Tibial artery (tissue), 4 donors: ENCODE measurements around the gene KCNA1.

Source experiments
- DNase-seq, 2 donors: peaks; one replicate each; pipeline ENCODE4 v3.0.0-alpha.2; 2019
- H3K27ac ChIP-seq, 2 donors: fragments of 200-600 bp; sonication (generic) in 1 of 2; 1 replicate in 1 of 2; 2 replicates in 1 of 2; pipeline ENCODE4 v1.5.1; 2018 to 2019; ENCODE audit warnings: mild to moderate bottlenecking in 1 of 2
- H3K27me3 ChIP-seq, 2 donors: fragments of 200-600 bp; sonication (generic) in 1 of 2; one replicate each; pipeline versions ENCODE4 v1.5.1 to v1.6.0; 2016 to 2019
- H3K36me3 ChIP-seq, 3 donors: fragments of 200-600 bp; sonication (generic) in 2 of 3; one replicate each; pipeline ENCODE4 v1.5.1; 2016 to 2019; ENCODE audit warnings: mild to moderate bottlenecking in 2 of 3
- H3K4me1 ChIP-seq, 4 donors: fragments of 200-600 bp; sonication (generic) in 2 of 4; 1 replicate in 3 of 4; 2 replicates in 1 of 4; pipeline ENCODE4 v1.5.1; 2016 to 2019
- H3K4me3 ChIP-seq, 2 donors: fragments of 200-600 bp; sonication (generic) in 1 of 2; 1 replicate in 1 of 2; 2 replicates in 1 of 2; pipeline ENCODE4 v1.5.1; 2018 to 2019; ENCODE audit warnings: mild to moderate bottlenecking in 2 of 2
- H3K9me3 ChIP-seq, 3 donors: fragments of 200-600 bp; sonication (generic) in 1 of 3; one replicate each; pipeline ENCODE4 v1.5.1; 2016 to 2019
- intact Hi-C: fragments of 100-400 bp; cut with DNase I; formaldehyde crosslinking; loops from one replicate; pipeline ENCODE4 v1.15.0; 2023; ENCODE audit warnings: low total_unique reads
- TF ChIP-seq, protein P1 (sequence below), 2 experiments: fragments of 200-600 bp in 1 of 2; fragments of 450-650 bp in 1 of 2; IDR thresholded peaks; one replicate each; pipeline ENCODE4 v1.5.1; 2017 to 2019; ENCODE audit warnings: antibody characterized with exemption in 2 of 2, mild to moderate bottlenecking in 1 of 2, moderate library complexity in 1 of 2

KCNA1 gene

DNA sequence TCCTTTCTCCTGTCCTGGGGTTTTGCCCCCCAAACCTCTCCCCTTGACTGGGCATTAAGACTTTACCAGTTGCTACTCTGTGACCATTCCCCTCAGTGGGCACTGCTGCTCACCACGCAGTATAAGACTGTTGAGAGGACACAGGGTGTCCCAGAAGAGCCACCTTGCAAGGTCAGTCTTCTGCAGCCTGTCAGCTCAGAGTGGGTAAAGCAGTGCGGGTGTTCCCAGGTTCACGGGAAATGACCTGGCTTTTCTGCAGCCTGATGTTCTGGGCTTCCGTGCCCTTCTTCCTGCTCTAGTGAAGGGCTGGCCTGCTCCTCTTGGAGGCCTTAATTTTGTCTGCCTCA is 34.2 kb downstream of the KCNA1 start:
- H3K27ac ChIP-seq, result no peak overlapping the region
- intact Hi-C loops, result no loop called here
- H3K4me3 ChIP-seq, result no peak overlapping the region
- H3K27me3 ChIP-seq, result peaks cover 0 to 17% of the 10 kb centered on the region in 2 donors
- DNase-seq, result no peak
- no peaks in the 10 kb centered on the region for H3K36me3 ChIP-seq
- H3K4me1 ChIP-seq, result no peaks in the 10 kb centered on the region
- H3K9me3 ChIP-seq, result no peaks in the 10 kb centered on the region
- TF ChIP-seq, protein P1, sequence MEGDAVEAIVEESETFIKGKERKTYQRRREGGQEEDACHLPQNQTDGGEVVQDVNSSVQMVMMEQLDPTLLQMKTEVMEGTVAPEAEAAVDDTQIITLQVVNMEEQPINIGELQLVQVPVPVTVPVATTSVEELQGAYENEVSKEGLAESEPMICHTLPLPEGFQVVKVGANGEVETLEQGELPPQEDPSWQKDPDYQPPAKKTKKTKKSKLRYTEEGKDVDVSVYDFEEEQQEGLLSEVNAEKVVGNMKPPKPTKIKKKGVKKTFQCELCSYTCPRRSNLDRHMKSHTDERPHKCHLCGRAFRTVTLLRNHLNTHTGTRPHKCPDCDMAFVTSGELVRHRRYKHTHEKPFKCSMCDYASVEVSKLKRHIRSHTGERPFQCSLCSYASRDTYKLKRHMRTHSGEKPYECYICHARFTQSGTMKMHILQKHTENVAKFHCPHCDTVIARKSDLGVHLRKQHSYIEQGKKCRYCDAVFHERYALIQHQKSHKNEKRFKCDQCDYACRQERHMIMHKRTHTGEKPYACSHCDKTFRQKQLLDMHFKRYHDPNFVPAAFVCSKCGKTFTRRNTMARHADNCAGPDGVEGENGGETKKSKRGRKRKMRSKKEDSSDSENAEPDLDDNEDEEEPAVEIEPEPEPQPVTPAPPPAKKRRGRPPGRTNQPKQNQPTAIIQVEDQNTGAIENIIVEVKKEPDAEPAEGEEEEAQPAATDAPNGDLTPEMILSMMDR (IDR thresholded peaks at IDR 0.05), result no peak

DNA sequence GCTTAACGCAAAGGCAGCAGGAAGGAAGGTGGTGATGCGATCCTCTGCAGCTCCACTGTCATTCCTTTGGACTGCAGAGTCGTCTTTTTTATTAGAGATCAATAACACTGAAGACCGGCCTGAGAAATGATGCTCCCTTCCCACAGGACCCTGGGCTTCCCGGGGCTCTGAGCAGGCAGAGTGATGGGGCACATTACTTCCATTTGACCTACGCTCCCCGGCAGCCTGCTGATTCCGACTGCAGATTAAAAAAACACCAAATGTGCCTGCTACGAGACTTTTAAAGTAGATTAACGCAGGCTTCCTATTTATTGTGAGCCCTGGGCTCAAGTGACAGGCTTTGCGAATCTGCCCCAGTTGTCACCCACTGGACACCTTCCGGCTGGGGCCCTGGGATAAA is 37.5 kb downstream of the KCNA1 start:
- TF ChIP-seq, protein P1 (IDR thresholded peaks at IDR 0.05), result no peak
- no peak overlapping the region for H3K27ac ChIP-seq
- no peaks in the 10 kb centered on the region for H3K36me3 ChIP-seq
- no peak overlapping the region for H3K4me3 ChIP-seq
- H3K4me1 ChIP-seq, result no peaks in the 10 kb centered on the region
- intact Hi-C loops, result no loop called here
- H3K27me3 ChIP-seq, result peaks cover 0 to 15% of the 10 kb centered on the region in 2 donors
- no peaks in the 10 kb centered on the region for H3K9me3 ChIP-seq
- DNase-seq, result no peak

DNA sequence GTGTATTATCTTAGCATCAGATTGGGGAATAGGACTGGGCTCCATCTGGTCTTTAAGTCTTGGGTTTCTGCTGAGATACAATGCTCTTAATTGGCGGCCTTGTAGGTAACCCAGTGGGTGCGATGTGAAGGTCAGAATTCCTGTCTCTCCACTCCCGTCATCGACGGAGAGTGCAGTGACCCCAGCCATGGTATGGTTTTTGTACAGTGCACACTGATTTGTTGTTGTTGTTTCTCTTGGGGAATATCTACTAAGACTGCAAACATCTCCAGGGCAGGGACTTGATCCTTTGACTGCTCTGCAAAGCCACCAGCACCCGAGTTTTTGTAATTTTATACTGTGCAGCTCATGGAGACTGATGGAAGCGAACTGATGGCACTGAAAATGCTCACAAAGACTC is 41.4 kb downstream of the KCNA1 start:
- intact Hi-C loops, result no loop called here
- H3K36me3 ChIP-seq, result no peaks in the 10 kb centered on the region
- no peak for DNase-seq
- H3K27me3 ChIP-seq, result peaks cover 0 to 40% of the 10 kb centered on the region in 2 donors
- H3K4me1 ChIP-seq, result no peaks in the 10 kb centered on the region
- H3K27ac ChIP-seq, result no peak overlapping the region
- H3K4me3 ChIP-seq, result no peak overlapping the region
- no peaks in the 10 kb centered on the region for H3K9me3 ChIP-seq
- TF ChIP-seq, protein P1 (IDR thresholded peaks at IDR 0.05), result no peak

DNA sequence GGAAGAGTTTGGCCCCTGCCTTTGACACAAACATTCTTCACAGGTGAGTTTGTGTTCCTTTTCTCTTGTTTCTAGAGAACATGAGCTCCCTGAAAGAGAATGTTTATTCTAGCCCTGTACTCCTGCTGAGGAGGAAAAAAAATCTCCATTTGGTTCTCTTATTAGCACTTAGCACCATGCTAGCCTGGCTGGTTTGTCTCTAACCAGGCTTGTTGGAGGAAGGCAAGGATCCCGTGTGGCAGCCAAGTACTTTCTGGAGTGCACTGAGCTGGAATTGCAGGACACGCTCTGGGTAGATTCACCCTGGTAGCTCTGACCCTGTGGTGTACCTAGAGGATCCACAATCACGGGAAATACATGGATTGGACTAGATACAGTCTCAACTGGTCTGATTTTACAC is 41.9 kb downstream of the KCNA1 start:
- no peaks in the 10 kb centered on the region for H3K4me1 ChIP-seq
- no peaks in the 10 kb centered on the region for H3K36me3 ChIP-seq
- H3K27ac ChIP-seq, result no peak overlapping the region
- no peak overlapping the region for H3K4me3 ChIP-seq
- TF ChIP-seq, protein P1 (IDR thresholded peaks at IDR 0.05), result no peak
- H3K9me3 ChIP-seq, result no peaks in the 10 kb centered on the region
- H3K27me3 ChIP-seq, result peaks cover 0 to 45% of the 10 kb centered on the region in 2 donors
- DNase-seq, result no peak
- intact Hi-C loops, result no loop called here

DNA sequence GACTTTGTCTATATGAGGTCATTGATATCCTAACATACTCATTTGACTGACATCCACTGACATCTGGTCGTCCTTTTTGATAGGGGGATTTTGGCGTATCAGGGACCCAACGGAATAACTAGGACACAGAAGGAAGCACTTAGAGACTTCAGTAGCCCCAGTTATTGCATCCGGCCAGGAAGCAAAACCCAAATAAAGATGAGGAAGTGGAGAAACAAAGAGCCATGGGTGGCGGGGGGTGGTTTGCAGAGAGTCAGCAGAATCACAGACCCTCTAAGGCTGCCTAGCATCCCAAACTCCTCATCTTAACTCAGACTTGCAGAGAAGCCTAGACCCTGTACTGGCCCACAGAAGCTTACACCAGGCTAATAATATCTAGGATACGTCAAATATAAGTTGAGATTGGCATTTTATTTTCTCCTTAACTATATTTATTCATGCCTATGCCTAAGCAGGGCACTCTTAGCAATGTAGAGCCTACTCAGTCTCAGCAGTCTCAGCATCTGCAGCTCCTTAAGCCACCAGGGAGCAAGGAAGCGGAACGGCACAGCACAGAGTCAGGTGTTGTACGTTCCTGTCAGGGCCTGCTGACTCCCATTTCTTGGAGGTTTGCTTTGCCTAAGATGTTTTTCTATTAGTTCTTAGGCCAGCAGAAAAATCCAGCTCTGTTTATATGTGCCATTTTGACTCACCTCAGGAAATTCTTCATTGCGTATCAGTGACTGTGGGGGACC is 45.1 kb downstream of the KCNA1 start:
- H3K27me3 ChIP-seq, result peaks cover 0 to 34% of the 10 kb centered on the region in 2 donors
- H3K4me3 ChIP-seq, result no peak overlapping the region
- no peak for DNase-seq
- H3K27ac ChIP-seq, result no peak overlapping the region
- no peaks in the 10 kb centered on the region for H3K9me3 ChIP-seq
- H3K4me1 ChIP-seq, result peaks cover 0 to 3% (median 0%) of the 10 kb centered on the region in 4 donors
- TF ChIP-seq, protein P1 (IDR thresholded peaks at IDR 0.05), result no peak
- H3K36me3 ChIP-seq, result no peaks in the 10 kb centered on the region
- intact Hi-C loops, result no loop called here
